Fibroblast of peridontal ligament (primary cell): Measurements from ENCODE around the gene RPS6KA1.
A peak's percentile ranks its signal among the peaks of the same experiment; 100 is the strongest.
"Not testable (repeated sequence)": the region's sequence is repeated elsewhere in the genome, so short reads cannot be mapped to it uniquely, and the experiment has no call there.

Source experiments
- DNase-seq: peaks from one replicate; pipeline ENCODE4 v3.0.0-alpha.2; 2010; ENCODE audit errors: extremely low read depth

The RPS6KA1 gene

GRCh38 chr1:26597629-26598039, 68.1 kb downstream of the RPS6KA1 start:
- peak; percentile 77 for DNase-seq

GRCh38 chr1:26598890-26599289, 69.3 kb downstream of the RPS6KA1 start:
- DNase-seq: no peak

GRCh38 chr1:26602378-26602959, 72.9 kb downstream of the RPS6KA1 start:
- DNase-seq: peak; percentile 83

- no peak for DNase-seq
These were observed 74.3 kb downstream of the RPS6KA1 start for GRCh38 chr1:26603856-26604255.

- DNase-seq: no peak
These were observed 77.6 kb downstream of the RPS6KA1 start for GRCh38 chr1:26607186-26607585.

- peak; percentile 39 for DNase-seq
These were observed 79.3 kb downstream of the RPS6KA1 start for GRCh38 chr1:26608895-26609294.

GRCh38 chr1:26610781-26611180, 81.2 kb downstream of the RPS6KA1 start:
- no peak for DNase-seq

GRCh38 chr1:26612627-26613026, 83.1 kb downstream of the RPS6KA1 start:
- not testable (repeated sequence) for DNase-seq

- no peak for DNase-seq
These were observed 85.3 kb downstream of the RPS6KA1 start for GRCh38 chr1:26614655-26615411.

- no peak for DNase-seq
These were observed 87.3 kb downstream of the RPS6KA1 start for GRCh38 chr1:26616881-26617280.

GRCh38 chr1:26618561-26618960, 89.0 kb downstream of the RPS6KA1 start:
- peak; percentile 21 for DNase-seq
